Measurements from ENCODE around the gene ILDR1.

DNA sequence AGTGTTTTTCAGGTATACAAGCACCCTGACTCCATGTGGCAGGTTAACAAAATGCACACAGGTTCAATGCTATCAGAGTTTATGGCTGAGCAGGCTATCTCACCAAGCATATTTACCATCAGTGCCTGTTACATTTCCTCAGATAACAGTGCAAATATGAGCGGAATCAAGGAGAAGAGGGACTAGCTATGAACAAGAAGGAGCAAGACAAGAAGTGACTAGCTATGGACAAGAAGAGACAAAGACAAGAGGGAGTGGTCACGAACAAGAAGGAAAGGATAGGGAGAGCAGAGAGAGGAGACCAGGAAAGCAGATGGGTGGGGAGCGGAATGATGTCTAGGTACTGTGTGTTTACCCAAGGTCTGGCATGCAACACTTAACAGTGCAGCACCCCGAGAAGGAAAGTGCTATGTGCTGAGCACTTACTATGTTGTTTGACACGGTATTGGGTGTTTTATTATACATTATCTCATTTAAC lies 8.6 kb downstream of the ILDR1 start:
- TF ChIP-seq POLR2A (IDR thresholded peaks at IDR 0.05; ENCODE audit: low read length) (no peak), GATA1 (IDR thresholded peaks at IDR 0.05; ENCODE audit: low read depth, low read length) (no peak)
